Testis (tissue), 3 donors: ENCODE data around the gene TIMP2. TPM values are rescaled to one million over a fixed set of nuclear protein-coding genes. Genes with fewer than 3 reads are reported as not detected.

Experiments
- DNase-seq: peaks from one replicate; pipeline ENCODE4 v3.0.0-alpha.2; 2019
- H3K27ac ChIP-seq, 2 donors: fragments of 200-600 bp; sonication (generic); one replicate each; pipeline ENCODE4 v1.5.1; 2019
- H3K27me3 ChIP-seq: fragments of 200-600 bp; sonication (generic); one replicate; pipeline ENCODE4 v1.5.1; 2019
- H3K36me3 ChIP-seq: fragments of 200-600 bp; sonication (generic); one replicate; pipeline ENCODE4 v1.5.1; 2017; ENCODE audit warnings: low read depth; ENCODE audit errors: missing control alignments
- H3K4me1 ChIP-seq: fragments of 200-600 bp; sonication (generic); one replicate; pipeline ENCODE4 v1.5.1; 2019
- H3K4me3 ChIP-seq, 2 donors: fragments of 200-600 bp; sonication (generic); one replicate each; pipeline ENCODE4 v1.5.1; 2017 to 2019
- H3K9me3 ChIP-seq: fragments of 200-600 bp; sonication (generic); one replicate; pipeline ENCODE4 v1.5.1; 2017
- POLR2A ChIP-seq: fragments of 450-650 bp; IDR thresholded peaks from one replicate; pipeline ENCODE4 v1.6.1; 2017; ENCODE audit warnings: antibody characterized with exemption, mild to moderate bottlenecking, moderate library complexity
- WGBS, 2 donors: methylation state at CpG; one replicate each; pipeline ENCODE4 v1.1.5; 2018; 5-methylcytosine and 5-hydroxymethylcytosine counted together
- intact Hi-C: fragments of 100-400 bp; cut with DNase I; formaldehyde crosslinking; loops from one replicate; pipeline ENCODE4 v1.15.1; 2023; ENCODE audit warnings: low total_unique reads
- polyA plus RNA-seq: library from polyadenylated mRNA; stranded (reverse); fragments of 350-450 nt; fragmentation: Illumina TruSeq; extraction: RNeasy Lipid Tissue Mini Kit (QIAGEN cat#74804); gene quantifications from one replicate; pipeline ENCODE4 v1.2.3, GENCODE V29; 2014; ENCODE audit warnings: low read depth, low replicate concordance; ENCODE audit not compliant: insufficient read depth
- total RNA-seq, 2 donors: library from RNA; depleted of rRNA; stranded (reverse); fragments of >200 nt; gene quantifications; one replicate each; pipeline ENCODE4 v1.2.3, GENCODE V29; 2016
- TF ChIP-seq, protein P1 (sequence below), 3 experiments: fragments of 450-650 bp in 2 of 3; fragments of 200-600 bp in 1 of 3; sonication (generic) in 1 of 3; IDR thresholded peaks; one replicate each; pipeline ENCODE4 v1.5.1; 2016 to 2019; ENCODE audit warnings: antibody characterized with exemption in 3 of 3, mild to moderate bottlenecking in 2 of 3, moderate library complexity in 1 of 3

Gene TIMP2
- total and polyA plus RNA-seq, 3 donors from 2014 or later = 262 to 482 (median 465) TPM

DNA sequence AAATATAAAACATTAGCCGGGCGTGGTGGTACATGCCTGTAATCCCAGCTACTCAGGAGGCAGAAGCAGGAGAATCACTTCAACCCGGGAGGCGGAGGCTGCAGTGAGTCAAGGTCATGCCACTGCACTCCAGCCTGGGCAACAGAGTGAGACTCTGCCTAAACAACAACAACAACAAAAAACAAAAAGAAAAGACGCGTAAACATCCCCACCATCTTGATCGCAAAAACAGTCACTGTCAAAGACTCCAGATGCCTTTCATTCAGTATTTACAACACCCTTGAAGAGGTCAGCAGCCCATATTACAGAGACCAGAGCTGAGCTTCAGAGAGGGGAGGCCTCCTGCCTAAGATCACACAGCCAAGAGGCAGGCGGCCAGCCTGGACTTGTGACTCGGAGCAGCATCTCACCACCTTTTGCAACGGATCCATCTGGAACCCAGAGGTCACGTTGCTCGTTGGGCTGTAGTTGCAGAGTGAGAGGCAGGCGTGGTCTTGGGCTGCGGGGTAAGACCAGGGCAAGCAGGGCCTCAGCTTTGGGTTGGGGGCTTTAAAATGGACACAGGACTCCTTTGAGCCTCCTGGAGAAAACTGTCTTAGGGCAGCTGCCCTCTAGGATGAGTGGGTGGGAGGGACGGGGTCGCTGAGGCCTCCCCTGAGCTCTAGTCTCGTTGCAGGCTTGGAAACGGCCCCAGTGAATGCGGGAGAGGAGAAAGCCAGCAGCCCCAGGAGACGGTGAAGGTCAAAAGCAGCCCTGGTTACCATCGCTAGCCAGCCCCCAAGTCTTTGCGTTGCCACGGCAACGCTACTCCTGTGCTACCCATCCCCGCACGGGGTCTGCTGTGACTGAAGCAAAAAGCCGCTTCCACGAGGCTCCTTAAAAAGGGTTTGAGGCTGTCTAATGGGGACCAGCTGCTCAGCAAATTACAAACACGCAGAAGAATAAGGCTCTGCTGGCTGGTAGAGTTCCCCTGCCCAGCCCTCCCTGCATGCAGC is 28.5 kb upstream of the TIMP2 start:
- no peak for TF ChIP-seq POLR2A
- TF ChIP-seq, protein P1, sequence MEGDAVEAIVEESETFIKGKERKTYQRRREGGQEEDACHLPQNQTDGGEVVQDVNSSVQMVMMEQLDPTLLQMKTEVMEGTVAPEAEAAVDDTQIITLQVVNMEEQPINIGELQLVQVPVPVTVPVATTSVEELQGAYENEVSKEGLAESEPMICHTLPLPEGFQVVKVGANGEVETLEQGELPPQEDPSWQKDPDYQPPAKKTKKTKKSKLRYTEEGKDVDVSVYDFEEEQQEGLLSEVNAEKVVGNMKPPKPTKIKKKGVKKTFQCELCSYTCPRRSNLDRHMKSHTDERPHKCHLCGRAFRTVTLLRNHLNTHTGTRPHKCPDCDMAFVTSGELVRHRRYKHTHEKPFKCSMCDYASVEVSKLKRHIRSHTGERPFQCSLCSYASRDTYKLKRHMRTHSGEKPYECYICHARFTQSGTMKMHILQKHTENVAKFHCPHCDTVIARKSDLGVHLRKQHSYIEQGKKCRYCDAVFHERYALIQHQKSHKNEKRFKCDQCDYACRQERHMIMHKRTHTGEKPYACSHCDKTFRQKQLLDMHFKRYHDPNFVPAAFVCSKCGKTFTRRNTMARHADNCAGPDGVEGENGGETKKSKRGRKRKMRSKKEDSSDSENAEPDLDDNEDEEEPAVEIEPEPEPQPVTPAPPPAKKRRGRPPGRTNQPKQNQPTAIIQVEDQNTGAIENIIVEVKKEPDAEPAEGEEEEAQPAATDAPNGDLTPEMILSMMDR (IDR thresholded peaks at IDR 0.05) = no peak
- Histone ChIP-seq H3K36me3 (no peaks in the 10 kb centered on the region), H3K9me3 (no peaks in the 10 kb centered on the region), H3K4me3 (no peak overlapping the region), H3K4me1 (peaks cover 16% of the 10 kb centered on the region), H3K27ac (no peak overlapping the region), H3K27me3 (no peaks in the 10 kb centered on the region)
- 52 to 73% methylated on average over 19 to 29 of the region's 29 CpGs for WGBS, 2 donors
- DNase-seq = peak; percentile 60
- intact Hi-C loops = no loop called here

DNA sequence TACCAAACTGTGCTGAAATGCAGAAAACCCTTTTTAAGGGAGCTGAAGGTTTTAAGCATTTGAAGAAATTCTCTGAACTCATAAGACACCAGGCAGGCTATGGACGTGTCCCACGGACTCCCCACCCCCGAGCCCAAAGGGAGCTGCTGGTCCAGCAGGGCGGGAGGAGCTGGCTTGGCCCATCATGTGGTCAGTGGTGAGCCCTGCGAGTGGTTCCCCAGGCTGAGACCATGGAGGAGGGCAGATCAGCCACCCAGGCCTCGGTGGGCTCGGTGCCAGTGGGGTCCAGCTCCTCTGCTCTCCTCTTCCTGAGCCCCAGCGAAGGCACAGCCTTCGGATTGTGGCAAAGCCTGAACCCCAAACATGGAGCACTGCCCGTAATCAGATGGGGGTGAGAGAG is 27.5 kb upstream of the TIMP2 start:
- intact Hi-C loops = no loop called here
- Histone ChIP-seq H3K9me3 (no peaks in the 10 kb centered on the region), H3K27ac (peak overlapping the region; percentile 50), H3K4me3 (no peak overlapping the region), H3K36me3 (no peaks in the 10 kb centered on the region), H3K27me3 (no peaks in the 10 kb centered on the region), H3K4me1 (peaks cover 20% of the 10 kb centered on the region)
- TF ChIP-seq, protein P1 (IDR thresholded peaks at IDR 0.05) = no peak
- no peak for TF ChIP-seq POLR2A
- DNase-seq = no peak
- WGBS, 2 donors = 70 to 87% methylated on average over 4 to 8 of the region's 10 CpGs

DNA sequence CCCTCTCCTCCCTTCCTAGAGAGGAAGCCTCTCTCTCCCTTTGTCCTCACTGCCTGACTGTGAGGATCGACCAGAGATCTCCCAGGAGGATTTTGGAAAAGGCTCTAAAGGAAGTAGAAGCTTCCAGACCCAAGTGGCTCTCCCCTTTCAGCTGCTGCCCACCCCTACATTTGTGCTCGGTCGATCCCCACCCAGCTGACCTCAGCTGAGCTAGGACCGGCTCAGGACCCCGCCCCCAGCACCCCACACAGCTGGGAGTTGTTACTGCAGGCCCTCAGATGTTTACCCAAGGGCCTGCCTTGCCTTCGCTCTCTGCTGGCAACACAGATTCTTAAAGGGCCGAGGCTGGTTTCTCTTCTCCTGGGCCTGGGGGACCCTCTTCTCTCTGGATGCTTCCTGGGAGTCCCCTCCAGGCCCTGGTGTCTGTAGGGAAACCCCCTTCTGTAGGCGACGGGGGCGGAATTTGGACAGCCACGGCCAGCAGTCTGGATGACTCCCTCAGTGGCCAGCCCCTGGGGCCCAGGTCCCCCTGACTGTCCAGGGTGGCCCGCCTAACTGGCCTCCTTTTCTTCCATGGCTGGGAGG is 26.9 kb upstream of the TIMP2 start:
- TF ChIP-seq, protein P1 (IDR thresholded peaks at IDR 0.05) = no peak
- TF ChIP-seq POLR2A = no peak
- peak overlapping the region; percentile 50 for H3K27ac ChIP-seq
- intact Hi-C loops = no loop called here
- no peaks in the 10 kb centered on the region for H3K27me3 ChIP-seq
- no peak overlapping the region for H3K4me3 ChIP-seq
- H3K9me3 ChIP-seq = no peaks in the 10 kb centered on the region
- H3K4me1 ChIP-seq = peaks cover 26% of the 10 kb centered on the region
- DNase-seq = peak; percentile 28
- no peaks in the 10 kb centered on the region for H3K36me3 ChIP-seq
- WGBS, 2 donors = 44 to 60% methylated on average over 11 to 12 of the region's 12 CpGs

DNA sequence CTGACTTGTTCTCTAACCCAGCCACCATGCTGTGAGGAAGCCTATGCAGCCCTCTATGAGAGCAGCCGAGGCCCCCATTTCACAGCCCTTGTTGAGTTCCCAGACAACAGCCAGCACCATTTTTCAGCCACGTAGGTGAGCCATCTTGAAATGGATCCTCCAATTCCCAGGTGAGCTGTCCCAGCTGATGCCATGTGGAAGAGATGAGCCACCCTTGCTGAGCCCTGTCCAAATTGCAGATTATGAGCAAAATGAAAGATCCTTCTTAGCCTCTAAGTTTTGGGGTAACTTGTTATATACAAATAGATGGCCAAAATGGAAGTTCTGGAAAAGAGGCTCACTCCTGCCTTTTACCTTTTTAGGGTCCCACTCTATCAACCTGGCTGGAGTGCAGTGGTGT is 25.7 kb upstream of the TIMP2 start:
- WGBS, 2 donors = 87 to 92% methylated on average over 2 of the region's 2 CpGs
- H3K27me3 ChIP-seq = no peaks in the 10 kb centered on the region
- TF ChIP-seq, protein P1 (IDR thresholded peaks at IDR 0.05) = no peak
- TF ChIP-seq POLR2A = no peak
- intact Hi-C loops = no loop called here
- H3K4me1 ChIP-seq = peaks cover 30% of the 10 kb centered on the region
- H3K9me3 ChIP-seq = no peaks in the 10 kb centered on the region
- H3K27ac ChIP-seq = no peak overlapping the region
- DNase-seq = no peak
- no peaks in the 10 kb centered on the region for H3K36me3 ChIP-seq
- no peak overlapping the region for H3K4me3 ChIP-seq
